NCI-H460 (cell line): ENCODE data around the gene MTR. TPM values are rescaled to one million over a fixed set of nuclear protein-coding genes. Genes with fewer than 3 reads are reported as not detected.
"Not testable (repeated sequence)": the region's sequence is repeated elsewhere in the genome, so short reads cannot be mapped to it uniquely, and the experiment has no call there.

Source experiments
- DNase-seq: peaks from one replicate; pipeline ENCODE4 v3.0.0-alpha.2; 2016; ENCODE audit warnings: low read depth; ENCODE audit errors: extremely low read depth
- total RNA-seq: library from RNA; depleted of rRNA; stranded (reverse); fragments of >200 nt; shearing (Covaris generic); gene quantifications from 2 replicates; pipeline ENCODE4 v1.2.3, GENCODE V29; 2014

The MTR gene
- total RNA-seq, 1 experiment from 2014 or later, result 29.4 TPM

DNA sequence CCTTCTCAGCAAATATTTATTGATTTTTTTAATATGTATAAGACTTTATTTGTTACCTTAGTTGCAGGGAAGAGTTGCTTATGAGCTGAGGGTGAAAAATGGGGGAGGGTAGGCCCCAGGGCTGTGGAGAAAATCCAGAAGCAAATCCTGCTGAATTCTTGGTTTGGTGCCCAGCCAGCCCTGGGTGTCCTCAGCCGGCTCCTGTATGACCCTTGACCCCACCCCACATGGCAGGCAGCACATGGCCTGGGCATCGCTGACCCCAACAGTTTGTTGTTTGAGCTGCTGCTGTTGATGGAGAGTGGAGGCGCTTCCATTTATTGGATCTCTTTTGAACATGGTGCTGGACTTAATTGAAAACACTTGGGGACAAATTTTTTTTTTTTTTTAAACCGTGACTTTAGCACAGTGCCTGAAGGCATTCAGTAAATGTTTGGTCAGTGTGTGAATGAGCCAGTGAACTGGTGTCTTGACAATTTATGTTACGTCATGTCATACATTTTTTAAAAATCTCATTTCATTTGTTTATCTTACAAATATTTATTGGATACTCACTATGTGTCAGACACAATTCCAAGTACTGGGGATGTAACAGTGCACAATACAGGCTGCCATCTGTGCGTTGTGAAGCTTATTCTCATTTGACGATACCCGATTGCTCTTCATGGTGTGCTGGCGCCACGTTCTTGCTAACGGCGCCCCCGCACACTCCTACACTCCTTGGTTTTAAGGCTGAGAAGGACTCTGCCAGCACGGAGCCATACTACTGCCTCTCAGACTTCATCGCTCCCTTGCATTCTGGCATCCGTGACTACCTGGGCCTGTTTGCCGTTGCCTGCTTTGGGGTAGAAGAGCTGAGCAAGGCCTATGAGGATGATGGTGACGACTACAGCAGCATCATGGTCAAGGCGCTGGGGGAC lies 98.8 kb downstream of the MTR start:
- no peak for DNase-seq

DNA sequence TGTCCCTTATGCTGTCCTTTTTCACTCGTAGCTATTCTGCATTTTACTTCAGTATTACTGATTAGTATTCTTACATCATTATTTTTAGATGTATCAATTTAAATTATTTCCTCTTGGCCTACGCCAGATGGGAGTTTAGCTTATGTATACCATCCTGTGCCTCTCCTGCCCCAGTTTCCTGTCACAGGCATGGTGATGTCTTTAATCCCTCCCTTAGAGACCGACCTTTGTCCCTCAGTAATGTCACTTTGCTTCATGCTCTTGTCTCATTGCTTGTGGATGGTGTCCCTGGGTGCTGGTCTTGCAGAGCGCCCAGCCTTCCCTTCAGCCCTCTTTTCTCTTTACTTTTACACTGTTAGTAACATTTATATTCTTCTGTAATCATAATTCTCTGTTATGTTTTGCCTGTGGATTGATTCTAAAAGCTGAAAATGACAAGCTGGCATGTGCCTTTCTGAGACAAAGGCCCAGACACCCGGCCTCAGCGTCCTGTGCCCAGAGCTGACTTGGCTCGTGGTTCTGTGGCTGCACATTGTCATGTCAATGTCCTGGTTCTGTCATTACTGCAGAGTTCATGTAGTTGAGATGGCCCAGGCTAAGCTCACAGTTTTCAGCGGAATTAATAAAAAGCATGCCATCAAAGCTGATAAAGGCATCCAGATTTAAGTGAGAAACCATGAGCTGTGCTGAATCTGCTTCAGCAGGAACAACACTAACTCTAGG lies 100.7 kb downstream of the MTR start:
- no peak for DNase-seq

GRCh38 chr1:236896716-236897115 lies 101.6 kb downstream of the MTR start:
- DNase-seq, result no peak

DNA sequence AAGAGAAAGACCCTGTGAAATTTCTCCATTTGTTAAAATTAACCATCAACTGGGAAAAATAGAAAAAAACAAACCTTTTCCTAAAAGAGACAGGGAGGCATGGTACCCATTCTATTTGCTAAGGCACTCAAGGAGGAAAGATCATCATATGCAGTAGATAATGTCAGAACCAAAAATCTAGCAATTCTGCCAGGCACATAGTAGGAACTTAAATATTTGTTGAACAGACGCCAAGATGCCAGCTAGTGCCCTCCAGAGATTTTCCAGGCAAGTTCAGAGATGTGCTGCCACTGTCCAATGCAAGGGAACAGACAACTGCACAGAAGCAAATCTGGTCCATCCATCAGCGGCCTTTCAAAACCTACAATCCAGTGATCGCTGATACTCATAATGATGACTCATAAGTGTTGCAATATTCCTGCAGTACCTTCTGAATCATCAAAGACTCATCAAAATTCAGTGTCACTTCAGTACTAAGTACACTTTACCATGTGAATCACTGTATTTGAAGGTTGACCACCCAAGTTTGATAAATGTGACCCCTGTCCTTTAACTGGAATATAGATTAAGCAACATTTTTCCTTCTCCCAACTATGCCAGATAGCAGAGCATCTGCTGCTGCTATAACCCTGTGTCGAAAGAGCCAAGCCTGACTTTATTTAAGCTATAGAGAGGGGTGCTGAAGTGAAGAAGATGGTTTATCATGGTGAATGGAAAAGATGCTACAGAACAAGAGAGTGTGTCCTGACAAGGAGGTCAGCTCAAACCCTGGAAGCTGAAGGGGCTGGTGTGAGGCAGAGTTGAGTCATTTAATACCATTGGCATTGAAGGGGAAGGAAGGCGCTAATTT lies 110.0 kb downstream of the MTR start:
- peak; percentile 85 for DNase-seq

DNA sequence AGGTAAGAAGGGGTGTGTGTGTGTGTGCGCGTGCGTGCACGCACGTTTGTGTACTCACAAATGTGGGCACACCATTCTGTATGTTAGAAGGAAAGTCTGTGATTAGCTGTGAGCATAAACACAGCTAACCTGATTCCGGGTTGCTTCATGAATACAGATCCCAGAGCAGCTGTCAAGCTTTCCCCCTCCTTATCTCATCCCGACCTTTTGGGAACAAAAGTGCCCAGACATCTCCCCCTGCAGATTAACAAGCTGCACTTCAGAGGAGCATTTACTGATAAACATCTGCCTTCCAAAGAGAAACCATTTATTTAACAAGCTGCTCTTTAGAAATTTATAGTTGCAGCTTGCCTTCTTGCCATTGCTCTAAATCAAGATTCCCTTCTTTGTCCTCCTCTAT lies 112.1 kb downstream of the MTR start:
- DNase-seq, result no peak

DNA sequence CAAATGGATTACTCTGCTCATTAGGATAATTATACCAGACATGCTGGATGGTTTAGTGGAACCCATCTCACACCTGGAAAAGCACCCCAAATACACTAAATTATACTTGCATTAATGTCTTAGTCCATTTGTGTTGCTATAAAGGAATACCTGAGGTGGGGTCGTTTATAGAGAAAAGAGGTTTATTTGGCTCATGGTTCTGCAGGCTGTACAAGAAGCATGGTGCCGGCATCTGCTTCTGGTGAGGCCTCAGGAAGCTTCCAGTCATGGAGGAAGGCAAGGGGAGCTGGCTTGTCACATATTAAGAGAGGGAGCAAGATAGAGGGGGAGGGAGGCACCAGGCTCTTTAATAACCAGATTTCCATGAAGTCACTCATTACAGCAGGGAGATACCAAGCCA lies 113.6 kb downstream of the MTR start:
- no peak for DNase-seq

GRCh38 chr1:236911047-236911446 lies 116.0 kb downstream of the MTR start:
- DNase-seq, result not testable (repeated sequence)

GRCh38 chr1:236913371-236914037 lies 118.4 kb downstream of the MTR start:
- DNase-seq, result no peak

DNA sequence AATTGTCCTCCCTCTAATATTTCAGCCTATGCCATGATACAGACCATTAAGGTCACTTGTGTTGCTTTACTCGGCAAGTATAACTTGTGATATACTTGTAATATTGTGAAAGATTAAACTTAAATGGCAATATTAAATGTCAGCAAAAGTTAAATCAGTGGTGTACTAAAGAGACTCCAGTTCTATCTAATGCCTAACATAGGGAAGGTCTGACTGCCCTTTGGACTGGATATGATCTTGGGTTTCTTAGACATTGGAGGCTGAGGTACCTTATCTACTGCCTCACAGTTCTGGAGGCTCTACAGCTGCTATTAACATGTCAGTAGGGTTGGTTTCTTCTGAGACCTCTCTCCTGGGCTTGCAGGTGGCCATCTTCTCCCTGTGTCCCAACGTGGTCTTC lies 119.3 kb downstream of the MTR start:
- no peak for DNase-seq

GRCh38 chr1:236916131-236916800 lies 121.2 kb downstream of the MTR start:
- no peak for DNase-seq

GRCh38 chr1:236917448-236917847 lies 122.4 kb downstream of the MTR start:
- DNase-seq, result no peak

- no peak for DNase-seq
Measured at GRCh38 chr1:236920286-236920894, 125.3 kb downstream of the MTR start.

- DNase-seq, result no peak
Measured at GRCh38 chr1:236921610-236922009, 126.5 kb downstream of the MTR start.

GRCh38 chr1:236922190-236922589 lies 127.1 kb downstream of the MTR start:
- DNase-seq, result no peak

DNA sequence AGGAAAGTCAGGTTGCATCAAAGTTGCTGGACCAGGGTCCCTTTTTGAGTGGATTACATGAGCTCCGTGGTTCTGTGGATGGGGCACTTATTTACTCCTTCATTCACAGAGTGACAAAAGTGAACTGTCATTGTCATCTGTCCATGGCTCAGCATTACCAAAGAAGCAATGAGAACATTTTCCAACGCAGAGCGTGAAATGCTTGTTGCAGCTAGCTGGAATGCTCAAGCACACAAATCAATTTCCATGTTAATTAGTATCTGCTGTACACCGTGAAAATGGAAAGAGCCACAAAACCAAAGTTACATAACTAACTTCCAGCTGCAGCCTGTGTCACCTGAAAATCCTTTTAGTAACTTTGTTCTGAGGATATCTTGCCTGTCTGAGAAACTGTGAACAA lies 130.3 kb downstream of the MTR start:
- no peak for DNase-seq

DNA sequence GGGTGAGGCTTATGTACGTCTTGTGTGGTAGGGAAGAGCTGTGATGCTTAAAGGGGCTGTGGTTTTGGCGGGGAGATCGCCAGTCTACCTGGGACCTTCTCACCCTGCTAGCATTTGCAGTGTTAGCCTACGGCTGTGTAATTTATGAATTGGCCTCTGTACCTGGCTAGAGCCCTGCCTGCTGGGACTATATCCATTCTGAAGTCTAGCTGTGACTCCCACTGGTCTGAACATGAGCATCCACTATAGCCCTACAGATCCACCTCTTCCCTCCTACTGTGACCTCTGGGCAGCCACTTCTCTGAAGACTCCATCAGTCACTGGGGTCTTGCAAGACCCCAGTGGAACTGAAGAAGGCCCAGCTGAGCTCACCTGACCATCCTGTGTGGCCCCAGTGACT lies 135.4 kb downstream of the MTR start:
- no peak for DNase-seq

- no peak for DNase-seq
Measured at GRCh38 chr1:236938760-236939159, 143.7 kb downstream of the MTR start.

- DNase-seq, result no peak
Measured at GRCh38 chr1:236942431-236942830, 147.3 kb downstream of the MTR start.

- no peak for DNase-seq
Measured at GRCh38 chr1:236944556-236944955, 149.5 kb downstream of the MTR start.

GRCh38 chr1:236945002-236945401 lies 149.9 kb downstream of the MTR start:
- no peak for DNase-seq
